Thyroid gland (tissue), 4 donors: ENCODE measurements around the gene WIPF1. TPM values are rescaled to one million over a fixed set of nuclear protein-coding genes. Genes with fewer than 3 reads are reported as not detected.
"Not testable (repeated sequence)": the region's sequence is repeated elsewhere in the genome, so short reads cannot be mapped to it uniquely, and the experiment has no call there.

Source experiments
- DNase-seq, 2 donors: peaks; one replicate each; pipeline ENCODE4 v3.0.0-alpha.2; 2019
- H3K27ac ChIP-seq, 3 donors: fragments of 200-600 bp; sonication (generic); 1 replicate in 2 of 3; 2 replicates in 1 of 3; pipeline ENCODE4 v1.5.1; 2016 to 2019; ENCODE audit warnings: mild to moderate bottlenecking in 1 of 3, moderate library complexity in 1 of 3
- H3K27me3 ChIP-seq: fragments of 200-600 bp; sonication (generic); one replicate; pipeline ENCODE4 v1.5.1; 2019
- H3K36me3 ChIP-seq, 2 donors: fragments of 200-600 bp; sonication (generic); one replicate each; pipeline ENCODE4 v1.5.1; 2016 to 2019
- H3K4me1 ChIP-seq, 2 donors: fragments of 200-600 bp; sonication (generic); one replicate each; pipeline ENCODE4 v1.5.1; 2017 to 2019
- H3K4me3 ChIP-seq, 3 donors: fragments of 200-600 bp; sonication (generic); replicated peaks in 1 of 3; 1 replicate in 2 of 3; 2 replicates in 1 of 3; pipeline ENCODE4 v1.5.1; 2016; ENCODE audit warnings: mild to moderate bottlenecking in 1 of 3
- H3K9me3 ChIP-seq: fragments of 200-600 bp; sonication (generic); one replicate; pipeline ENCODE4 v1.5.1; 2017
- CTCF ChIP-seq, 6 experiments: fragments of 200-600 bp in 3 of 6; fragments of 450-650 bp in 3 of 6; sonication (generic) in 3 of 6; IDR thresholded peaks; one replicate each; pipeline ENCODE4 v1.5.1; 2016 to 2019; ENCODE audit warnings: antibody characterized with exemption in 6 of 6, mild to moderate bottlenecking in 2 of 6, inconsistent platforms in 1 of 6, moderate library complexity in 1 of 6
- POLR2A ChIP-seq, 2 donors: fragments of 450-650 bp; IDR thresholded peaks; one replicate each; pipeline ENCODE4 v1.6.1; 2017; ENCODE audit warnings: antibody characterized with exemption in 2 of 2, mild to moderate bottlenecking in 2 of 2, moderate library complexity in 1 of 2
- WGBS, 2 donors: methylation state at CpG; one replicate each; pipeline ENCODE4 v1.1.5; 2017; 5-methylcytosine and 5-hydroxymethylcytosine counted together
- intact Hi-C: fragments of 100-400 bp; cut with DNase I; formaldehyde crosslinking; loops from one replicate; pipeline ENCODE4 v1.15.1; 2023
- total RNA-seq, 4 donors: library from RNA; depleted of rRNA; stranded (reverse); fragments of >200 nt; gene quantifications; one replicate each; pipeline ENCODE4 v1.2.3, GENCODE V29; 2016

Gene WIPF1
- total RNA-seq, 4 donors from 2014 or later = 15.2 to 32.7 (median 21.3) TPM

DNA sequence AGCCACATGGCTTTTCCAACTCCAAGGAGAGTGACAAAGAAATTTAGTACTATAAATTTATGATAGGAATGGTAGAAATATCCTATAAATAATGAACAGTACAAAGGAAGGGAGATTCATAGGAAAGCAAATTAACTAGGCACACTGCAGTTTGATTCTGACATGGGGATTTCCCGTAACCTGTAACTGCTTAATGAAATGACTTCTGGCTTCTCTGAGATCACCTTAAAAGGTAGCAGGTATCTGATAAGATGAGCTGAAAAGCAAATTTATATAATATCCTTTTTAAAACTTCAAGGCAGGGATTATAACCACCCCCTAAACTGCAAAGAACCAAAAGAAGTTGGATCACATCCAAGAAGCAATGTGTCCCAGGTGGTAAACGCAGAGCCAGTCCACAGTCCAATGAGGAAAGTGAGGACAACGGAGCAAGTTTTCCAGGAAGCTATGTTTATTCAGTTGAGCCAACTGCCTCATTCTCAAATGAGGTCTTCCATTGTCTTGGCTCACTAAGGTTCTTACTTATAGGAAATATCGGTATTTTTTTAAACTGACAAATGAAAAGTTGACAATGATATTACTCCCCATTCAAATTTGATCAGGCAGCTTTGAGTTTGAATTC lies 43.0 kb downstream of the WIPF1 start:
- Histone ChIP-seq H3K9me3 (no peaks in the 10 kb centered on the region), H3K36me3 (no peaks in the 10 kb centered on the region), H3K27me3 (no peaks in the 10 kb centered on the region), H3K4me1 (no peaks in the 10 kb centered on the region), H3K4me3 (no peak overlapping the region), H3K27ac (no peak overlapping the region)
- intact Hi-C loops = no loop called here
- TF ChIP-seq POLR2A (IDR thresholded peaks at IDR 0.05) = no peak
- TF ChIP-seq CTCF (IDR thresholded peaks at IDR 0.05) = no peak
- WGBS, 2 donors = 69 to 77% methylated on average over 4 of the region's 4 CpGs
- no peak for DNase-seq

- no peak for TF ChIP-seq CTCF (IDR thresholded peaks at IDR 0.05)
- TF ChIP-seq POLR2A (IDR thresholded peaks at IDR 0.05) = no peak
- H3K27me3 ChIP-seq = no peaks in the 10 kb centered on the region
- intact Hi-C loops = no loop called here
- H3K27ac ChIP-seq = no peak overlapping the region
- no peak for DNase-seq
- WGBS, 2 donors = 78 to 94% methylated on average over 5 of the region's 5 CpGs
- no peaks in the 10 kb centered on the region for H3K9me3 ChIP-seq
- no peaks in the 10 kb centered on the region for H3K36me3 ChIP-seq
- no peak overlapping the region for H3K4me3 ChIP-seq
- H3K4me1 ChIP-seq = no peaks in the 10 kb centered on the region
Measured at GRCh38 chr2:174553811-174554493, 43.7 kb downstream of the WIPF1 start.

- no peak for DNase-seq
- H3K36me3 ChIP-seq = no peaks in the 10 kb centered on the region
- H3K4me3 ChIP-seq = no peak overlapping the region
- H3K27me3 ChIP-seq = no peaks in the 10 kb centered on the region
- intact Hi-C loops = no loop called here
- no peak overlapping the region for H3K27ac ChIP-seq
- 93 to 94% methylated on average over 5 of the region's 5 CpGs for WGBS, 2 donors
- TF ChIP-seq POLR2A (IDR thresholded peaks at IDR 0.05) (no peak), CTCF (IDR thresholded peaks at IDR 0.05) (no peak)
- H3K9me3 ChIP-seq = no peaks in the 10 kb centered on the region
- H3K4me1 ChIP-seq = no peaks in the 10 kb centered on the region
Measured at GRCh38 chr2:174552880-174553279, 44.7 kb downstream of the WIPF1 start.

DNA sequence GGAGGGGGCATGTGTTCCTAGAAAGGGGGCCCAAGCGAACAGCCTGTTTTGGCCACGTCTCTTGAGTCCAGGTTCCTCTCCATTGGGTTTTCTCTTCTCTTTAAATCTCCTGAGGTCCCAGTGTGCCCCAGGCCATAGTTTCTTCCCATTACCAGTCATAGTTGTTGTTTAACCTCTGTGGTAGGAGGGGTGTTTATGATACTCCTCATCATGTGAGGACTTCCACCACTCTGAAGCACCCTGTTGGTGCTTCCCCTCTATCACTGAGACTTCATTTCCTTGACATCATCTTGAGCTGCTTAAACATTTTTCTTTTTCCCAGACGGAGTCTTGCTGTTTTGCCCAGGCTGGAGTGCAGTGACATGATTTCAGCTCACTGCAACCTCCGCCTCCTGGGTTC lies 45.9 kb downstream of the WIPF1 start:
- Histone ChIP-seq H3K4me3 (no peak overlapping the region), H3K27me3 (no peaks in the 10 kb centered on the region), H3K4me1 (no peaks in the 10 kb centered on the region), H3K36me3 (no peaks in the 10 kb centered on the region), H3K27ac (no peak overlapping the region), H3K9me3 (no peaks in the 10 kb centered on the region)
- TF ChIP-seq CTCF (IDR thresholded peaks at IDR 0.05) (no peak), POLR2A (IDR thresholded peaks at IDR 0.05) (no peak)
- WGBS, 2 donors = 92 to 93% methylated on average over 4 of the region's 4 CpGs
- intact Hi-C loops = no loop called here
- DNase-seq = no peak

GRCh38 chr2:174548646-174549045 lies 49.0 kb downstream of the WIPF1 start:
- H3K27me3 ChIP-seq, H3K9me3 ChIP-seq, H3K36me3 ChIP-seq, H3K27ac ChIP-seq, intact Hi-C loops, H3K4me3 ChIP-seq, DNase-seq, H3K4me1 ChIP-seq: not testable (repeated sequence)
- 85 to 100% methylated on average over 1 to 10 of the region's 24 CpGs for WGBS, 2 donors

GRCh38 chr2:174548021-174548420 lies 49.6 kb downstream of the WIPF1 start:
- H3K27me3 ChIP-seq, H3K4me1 ChIP-seq, DNase-seq, intact Hi-C loops, H3K9me3 ChIP-seq, H3K27ac ChIP-seq, H3K36me3 ChIP-seq, H3K4me3 ChIP-seq: not testable (repeated sequence)
- WGBS, 2 donors = 88 to 95% methylated on average over 7 of the region's 7 CpGs
